NK-92 (cell line): ENCODE data around the gene GABBR2.

Experiments
- DNase-seq: peaks from one replicate; lab custom pipeline; 2025; ENCODE audit not compliant: unreplicated experiment; lab: John Stamatoyannopoulos, UW

Gene GABBR2

GRCh38 chr9:98549401-98549800 lies 159.3 kb downstream of the GABBR2 start:
- no peak for DNase-seq

DNA sequence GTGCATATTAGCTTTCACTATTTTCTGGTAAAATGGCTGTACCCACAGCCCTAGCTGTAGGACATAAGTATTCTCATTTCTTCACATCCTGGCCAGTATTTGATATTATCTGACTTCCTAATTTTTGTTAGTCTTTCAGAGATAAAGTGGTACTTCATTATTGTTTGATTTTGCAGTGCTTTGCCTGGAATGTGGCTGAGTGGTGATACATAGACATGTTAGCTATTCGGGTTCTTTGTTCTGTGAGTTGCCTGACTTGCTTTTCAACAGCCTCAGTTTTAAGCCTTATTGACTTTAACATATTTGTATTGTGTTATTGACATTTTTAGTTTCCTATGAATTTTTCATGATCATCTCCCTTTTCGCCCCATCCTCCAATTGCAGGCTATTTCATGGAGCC lies 161.1 kb downstream of the GABBR2 start:
- no peak for DNase-seq

DNA sequence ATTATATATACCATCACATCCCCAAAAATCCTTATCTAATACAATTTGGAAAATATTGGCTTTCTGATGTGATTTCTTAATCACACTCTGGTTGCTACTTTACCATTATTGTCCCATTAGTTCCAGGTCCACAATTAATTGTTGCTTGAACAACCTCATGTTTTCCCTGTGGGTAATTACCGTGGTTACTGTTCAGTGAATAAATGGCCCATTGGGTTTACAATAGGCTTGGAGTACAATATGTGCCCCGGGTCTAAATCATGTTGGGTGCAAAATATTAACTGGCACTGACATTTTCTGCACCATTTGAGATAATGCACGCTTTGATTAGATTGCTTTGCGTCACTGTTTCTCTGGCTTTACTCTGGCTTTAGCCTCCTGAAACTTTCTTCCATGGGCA lies 163.7 kb downstream of the GABBR2 start:
- no peak for DNase-seq

- no peak for DNase-seq
Measured at GRCh38 chr9:98541684-98542230, 167.0 kb downstream of the GABBR2 start.

- DNase-seq, result no peak
Measured at GRCh38 chr9:98540476-98540875, 168.3 kb downstream of the GABBR2 start.

DNA sequence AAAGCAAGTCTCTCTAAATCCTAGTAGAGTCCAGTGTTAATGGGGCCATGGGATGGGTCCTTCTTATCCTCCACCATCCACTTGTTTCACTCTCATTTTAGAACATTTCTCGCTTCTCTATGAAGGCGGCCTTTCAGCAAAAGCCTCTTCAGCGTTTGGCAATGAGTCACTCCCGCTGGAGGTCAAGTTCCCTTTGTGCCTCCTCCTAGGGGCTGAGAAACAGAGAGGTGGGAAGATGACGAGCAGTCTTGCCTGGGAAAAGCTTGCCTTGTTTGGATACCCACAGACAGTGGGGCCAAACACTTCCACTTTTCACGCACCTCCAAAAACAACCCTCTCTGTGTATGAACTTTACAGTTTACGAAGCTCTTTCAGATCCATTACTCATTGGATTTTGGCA lies 168.8 kb downstream of the GABBR2 start:
- no peak for DNase-seq

DNA sequence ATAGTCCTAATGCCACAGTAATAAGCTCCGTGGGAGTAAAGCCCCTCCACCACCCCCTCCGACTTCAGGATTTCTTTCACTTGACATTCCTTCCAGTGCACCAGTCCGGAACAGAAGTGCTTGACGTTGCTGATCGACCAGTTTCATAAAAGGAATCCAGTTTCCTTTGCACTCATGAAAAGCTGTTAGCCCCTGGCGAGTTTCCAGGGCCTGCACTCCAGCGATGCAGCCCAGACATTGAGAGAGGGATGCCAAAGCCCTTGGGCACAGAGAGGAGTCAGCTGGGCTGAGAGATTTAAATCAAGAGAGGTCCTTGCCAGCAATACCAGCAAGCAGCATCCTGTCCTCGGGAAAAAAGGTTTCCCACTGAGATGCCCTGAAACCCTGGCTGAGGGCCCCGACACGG lies 170.1 kb downstream of the GABBR2 start:
- DNase-seq, result no peak

GRCh38 chr9:98538203-98538602 lies 170.5 kb downstream of the GABBR2 start:
- DNase-seq, result no peak

DNA sequence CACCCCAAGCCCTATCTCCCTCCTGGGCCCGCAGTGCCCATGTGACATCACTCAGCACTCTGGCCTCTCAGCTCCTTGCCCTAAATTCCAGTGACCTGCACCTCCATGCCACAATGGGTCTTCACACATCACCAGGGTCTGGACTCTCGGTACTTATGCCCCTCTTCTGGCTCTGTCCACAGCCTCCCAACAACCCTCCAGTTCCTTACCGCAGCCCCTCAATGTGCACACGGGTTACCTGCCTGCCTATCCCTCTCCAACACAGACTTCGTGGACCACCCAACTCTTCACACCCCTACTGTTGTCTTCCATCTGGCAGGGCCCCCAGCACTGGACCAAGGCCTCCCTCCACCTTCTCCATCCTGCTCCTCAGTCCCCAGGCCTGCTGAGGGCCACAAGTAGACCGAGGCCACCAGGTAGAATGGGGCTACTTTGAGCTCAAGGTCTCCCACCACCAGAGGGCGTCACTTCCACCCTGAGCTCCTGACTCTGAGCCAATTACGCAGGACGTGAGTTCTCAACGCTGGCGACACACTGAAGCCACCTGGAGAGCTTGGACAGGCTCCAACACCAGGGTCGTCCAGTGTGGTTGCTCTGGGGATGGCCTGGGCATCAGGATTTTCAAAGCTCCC lies 172.1 kb downstream of the GABBR2 start:
- no peak for DNase-seq

- no peak for DNase-seq
Measured at GRCh38 chr9:98533866-98534265, 174.9 kb downstream of the GABBR2 start.

DNA sequence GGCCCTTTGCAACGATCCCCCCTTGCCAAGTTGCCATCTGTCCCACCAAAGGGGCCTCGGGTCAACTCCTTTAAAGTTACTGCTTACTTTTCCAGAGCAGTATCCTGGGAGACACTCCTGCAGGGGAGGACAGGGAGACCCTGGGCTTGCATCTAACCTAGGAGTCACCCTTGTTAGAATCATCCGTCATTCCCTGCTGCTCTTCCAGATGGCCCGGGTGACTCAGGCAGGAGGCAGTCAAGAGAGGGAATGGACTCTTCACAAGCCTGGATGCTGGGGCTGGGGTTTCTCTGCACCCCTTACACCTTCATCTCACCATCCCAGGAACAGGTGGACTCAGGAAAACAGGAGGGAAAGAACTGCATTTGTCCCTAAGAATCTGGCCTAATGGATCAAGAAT lies 175.6 kb downstream of the GABBR2 start:
- no peak for DNase-seq

- DNase-seq, result no peak
Measured at GRCh38 chr9:98532574-98532973, 176.2 kb downstream of the GABBR2 start.

DNA sequence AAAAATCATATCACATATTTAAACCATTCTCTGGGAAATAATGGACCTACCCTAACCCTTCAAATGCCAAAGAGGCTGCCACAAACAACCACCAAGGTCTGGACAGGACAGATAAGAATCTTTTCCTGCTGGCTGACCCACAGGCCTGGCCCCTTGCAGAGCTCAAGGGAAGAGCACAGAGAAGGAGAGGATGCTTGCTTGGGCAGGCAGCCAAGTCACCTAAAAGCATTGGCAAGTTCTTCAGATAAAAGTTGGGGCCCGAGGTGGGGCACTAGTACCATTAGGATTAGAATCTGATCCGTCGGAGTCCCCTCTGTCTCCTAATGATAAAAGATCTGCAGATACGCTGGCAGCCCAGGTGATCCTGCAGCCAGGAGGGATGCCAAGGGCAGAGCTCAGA lies 176.6 kb downstream of the GABBR2 start:
- no peak for DNase-seq

DNA sequence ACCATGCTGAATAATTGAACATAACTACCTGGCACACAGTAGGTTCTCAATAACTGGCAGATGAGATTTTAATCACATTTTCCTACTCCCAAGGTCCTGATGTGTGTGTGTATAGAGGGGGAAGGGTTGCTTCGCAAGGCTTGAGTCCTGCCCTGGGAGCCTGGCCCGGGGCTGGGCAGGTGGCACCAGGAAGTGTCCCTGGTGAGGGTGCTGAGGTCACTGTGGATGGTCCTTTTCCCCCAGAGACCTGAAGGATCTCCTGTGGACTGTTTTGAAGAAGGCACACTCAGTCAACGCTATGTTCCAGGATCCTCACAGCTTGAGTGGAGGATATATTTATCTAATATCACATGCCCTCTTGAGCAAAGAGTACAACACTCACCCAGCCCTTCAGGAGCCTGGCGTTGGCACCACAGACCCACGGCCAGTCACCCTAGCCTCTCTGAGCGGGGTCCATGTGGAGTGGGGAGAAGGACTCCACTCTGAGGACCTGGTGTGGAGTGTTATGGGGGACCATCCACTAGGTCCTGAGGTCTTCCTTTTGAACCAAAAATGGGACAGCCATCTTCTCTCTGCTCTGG lies 177.8 kb downstream of the GABBR2 start:
- DNase-seq, result no peak

DNA sequence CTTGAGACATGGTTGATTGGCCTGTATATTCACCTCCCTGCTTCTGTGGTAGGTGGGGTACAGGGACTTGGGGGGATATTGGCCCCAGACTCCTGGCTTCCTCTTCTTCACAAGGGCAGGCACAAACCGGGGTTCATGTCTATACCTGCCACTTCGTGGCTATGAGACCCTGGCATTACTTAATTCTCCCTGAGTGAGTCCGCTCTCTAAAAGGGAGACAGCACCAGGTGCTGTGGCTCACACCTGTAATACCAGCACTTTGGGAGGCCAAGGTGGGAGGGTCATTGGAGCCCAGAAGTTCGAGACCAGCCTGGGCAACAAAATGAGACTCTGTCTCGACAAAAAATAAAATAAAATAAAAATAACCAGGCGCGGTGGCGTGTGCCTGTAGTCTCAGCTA lies 178.5 kb downstream of the GABBR2 start:
- no peak for DNase-seq

DNA sequence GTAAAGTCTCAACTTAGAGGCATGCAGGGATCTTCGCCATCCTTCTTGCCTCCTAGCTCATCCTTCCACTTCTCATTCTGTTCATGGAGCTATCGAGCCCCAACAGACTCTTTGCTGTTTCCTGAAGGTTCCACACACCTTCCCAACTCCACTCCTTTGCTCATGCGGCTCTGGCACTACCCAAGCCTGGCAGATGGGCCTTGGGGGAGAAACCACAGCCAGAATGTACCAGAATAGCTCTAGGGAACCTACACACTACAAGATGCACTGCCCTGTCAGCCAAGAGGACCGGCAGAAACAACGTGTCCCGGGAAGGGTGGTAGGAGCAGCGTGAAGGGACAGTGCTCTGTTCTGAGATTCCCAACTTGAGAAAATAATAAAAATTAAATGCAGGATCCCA lies 178.9 kb downstream of the GABBR2 start:
- DNase-seq, result no peak

DNA sequence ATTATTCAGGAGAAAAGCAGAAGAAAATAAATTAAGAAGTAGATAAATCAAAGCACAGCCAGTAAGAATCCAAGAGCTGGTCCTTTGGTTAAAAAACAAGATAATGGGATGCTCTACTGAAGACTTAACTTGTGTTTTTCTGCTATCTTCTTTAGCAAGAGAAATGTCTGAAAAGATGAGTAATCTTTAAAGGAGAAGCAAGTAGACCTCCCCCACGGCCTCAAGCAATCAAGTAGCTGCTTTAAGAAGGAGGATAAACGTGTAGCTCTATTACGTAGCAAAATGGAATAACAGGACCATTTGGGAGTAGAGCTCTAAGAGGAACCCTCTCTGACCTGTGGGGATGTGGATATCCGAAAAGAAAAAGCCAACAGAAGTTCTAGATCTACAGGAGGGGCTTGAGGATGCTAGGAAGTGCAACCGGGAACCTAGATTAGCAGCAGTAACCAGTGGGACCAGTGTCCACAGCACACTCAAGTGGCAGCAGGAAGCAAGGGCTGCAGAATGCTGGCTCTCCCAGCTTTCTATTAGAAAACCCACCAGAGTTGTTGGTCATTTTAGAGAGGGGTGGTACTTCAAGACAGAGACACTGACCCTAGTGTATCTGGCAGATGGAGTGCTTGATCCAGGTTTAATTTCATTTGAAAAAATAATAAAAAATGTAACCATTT lies 185.4 kb downstream of the GABBR2 start:
- DNase-seq, result no peak

DNA sequence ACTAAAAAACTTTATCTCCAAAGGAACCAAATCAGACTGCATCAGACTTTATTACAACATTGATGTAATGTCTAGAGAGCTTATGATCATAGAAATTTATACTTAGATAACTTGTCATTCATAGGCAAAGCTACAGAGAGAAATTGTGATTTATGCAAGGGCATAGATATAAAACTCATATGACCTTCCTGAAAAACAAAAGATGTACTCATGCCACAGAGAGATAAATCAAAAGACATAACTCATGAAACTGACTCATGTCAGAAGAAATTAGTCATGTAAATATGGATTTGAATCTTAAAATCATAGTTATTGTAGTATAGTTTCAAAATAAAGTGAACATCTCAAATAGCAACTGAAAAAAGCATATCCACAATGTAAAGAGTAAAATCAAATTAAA lies 186.2 kb downstream of the GABBR2 start:
- DNase-seq, result no peak

DNA sequence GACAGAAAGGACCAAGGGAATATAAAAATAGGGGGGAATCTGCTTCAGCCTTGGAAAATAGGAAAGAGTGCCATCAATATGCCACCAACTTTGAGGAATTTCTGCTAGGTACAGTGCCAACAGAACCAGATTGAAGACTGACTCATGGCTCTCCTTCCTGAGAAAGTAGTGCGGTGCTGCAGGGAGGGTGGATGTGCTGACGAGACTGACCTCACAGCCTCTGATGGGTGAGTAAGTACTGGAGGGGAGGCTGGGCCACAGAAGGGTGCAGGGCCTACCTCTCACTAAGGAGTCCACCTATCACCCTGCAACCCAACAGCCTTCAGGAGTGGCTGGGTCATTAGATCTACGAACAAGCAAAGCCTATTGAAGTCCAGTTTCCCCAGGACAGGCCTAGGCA lies 187.6 kb downstream of the GABBR2 start:
- DNase-seq, result no peak

GRCh38 chr9:98520221-98520960 lies 188.3 kb downstream of the GABBR2 start:
- no peak for DNase-seq

DNA sequence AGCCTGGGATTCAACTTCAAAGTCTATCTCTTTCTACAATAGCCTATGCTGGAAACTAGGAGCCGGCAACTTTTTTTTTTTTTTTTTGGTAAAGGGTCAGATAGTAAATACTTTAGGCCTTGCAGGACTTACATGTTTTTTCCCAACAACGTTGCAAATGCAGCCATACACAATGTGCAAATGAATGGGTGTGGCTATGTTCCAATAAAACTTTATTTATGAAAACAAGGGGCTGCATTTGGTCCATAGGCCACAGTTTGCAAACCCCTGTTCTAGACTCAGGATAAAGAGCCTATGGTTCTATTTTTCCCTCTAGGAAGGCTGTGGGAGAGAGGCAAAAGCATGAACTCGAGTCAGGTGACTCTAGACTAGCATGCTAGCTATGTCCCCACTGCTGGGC lies 189.1 kb downstream of the GABBR2 start:
- DNase-seq, result no peak

- no peak for DNase-seq
Measured at GRCh38 chr9:98518556-98518955, 190.2 kb downstream of the GABBR2 start.
